Activated CD4-positive, alpha-beta T cell treated with anti-CD3 and anti-CD28 coated beads, Interleukin-2, Interleukin-6, amounts not matched to agents 100 ng/mL and 50 ng/mL, durations not matched to agents 16 hours and 8 hours (primary cell): Measurements from ENCODE around the gene CPLANE2.
"Not testable (repeated sequence)": the region's sequence is repeated elsewhere in the genome, so short reads cannot be mapped to it uniquely, and the experiment has no call there.

Experiments
- DNase-seq: peaks from one replicate; pipeline ENCODE4 v3.0.0-alpha.2; 2020

Gene CPLANE2

DNA sequence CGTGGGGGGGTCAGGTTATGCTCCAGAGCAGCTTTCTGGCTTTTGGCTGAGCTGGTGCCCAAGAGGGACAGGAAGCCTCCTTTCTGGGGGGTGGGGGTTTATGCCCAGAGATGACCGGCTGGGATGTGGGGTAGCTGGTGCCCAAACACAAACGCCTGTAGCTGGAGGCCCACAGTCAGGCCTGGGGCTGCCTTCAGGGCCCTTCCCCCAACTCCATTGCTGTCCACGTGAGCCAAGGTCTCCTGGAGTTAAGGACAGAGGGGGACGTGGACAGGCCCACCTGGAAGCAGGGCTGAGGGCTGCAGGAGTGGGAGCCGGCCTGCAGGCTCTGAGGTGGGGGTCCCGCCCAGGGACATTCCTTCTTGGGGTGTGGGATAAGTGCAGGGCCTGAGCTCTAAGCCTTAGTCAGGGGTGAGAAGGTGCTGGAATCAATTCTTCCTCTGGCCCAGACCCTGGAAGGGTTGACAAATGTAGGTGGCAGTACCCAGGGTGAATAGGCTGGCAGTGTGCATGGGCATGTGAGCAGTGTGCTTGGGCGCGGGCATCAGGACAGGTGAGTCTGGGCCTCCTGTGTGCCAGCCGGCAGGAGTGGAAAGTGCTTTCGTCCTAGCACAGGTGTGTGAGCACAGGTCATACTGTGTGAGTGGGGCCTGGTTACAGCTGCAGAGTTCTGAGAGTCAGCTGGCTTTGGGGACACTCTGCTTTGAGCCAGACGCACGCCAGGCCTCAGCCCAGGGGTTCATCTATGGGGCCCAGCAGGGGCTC is 6.8 kb downstream of the CPLANE2 start:
- DNase-seq = no peak

DNA sequence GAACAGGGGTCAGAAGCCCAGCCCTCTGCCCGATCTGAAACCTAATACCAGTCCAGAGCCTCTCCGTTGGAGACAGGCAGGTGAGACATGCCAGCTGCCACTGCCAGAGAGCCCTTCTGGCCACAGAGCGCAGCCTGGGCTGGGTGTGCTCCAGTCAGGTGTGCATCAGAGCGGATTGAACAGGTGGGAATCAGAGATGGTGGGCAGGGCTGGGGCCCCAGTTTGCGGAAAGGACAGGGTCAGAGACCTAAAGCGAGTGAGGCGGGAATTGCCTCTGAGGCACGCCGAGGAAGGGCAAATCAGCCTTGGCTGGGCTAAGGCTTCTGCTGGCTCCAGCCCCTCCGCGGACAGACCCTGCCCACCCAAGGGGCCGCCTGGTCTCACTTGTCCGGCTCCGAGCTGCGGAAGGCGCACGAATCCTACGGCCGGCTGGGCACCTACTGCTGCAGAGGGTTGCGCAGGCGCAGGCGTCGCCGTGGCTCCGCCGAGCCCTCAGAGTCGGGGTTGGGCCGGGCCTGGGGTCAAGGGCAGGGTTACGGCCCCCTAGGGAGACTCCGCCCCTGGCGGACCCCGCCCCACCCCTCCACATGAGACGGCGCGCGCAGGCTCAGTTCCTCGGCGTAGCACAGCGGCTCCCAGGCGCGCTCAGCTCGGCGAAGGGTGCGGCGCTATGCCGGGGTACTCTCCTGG is 10.3 kb downstream of the CPLANE2 start:
- no peak for DNase-seq

DNA sequence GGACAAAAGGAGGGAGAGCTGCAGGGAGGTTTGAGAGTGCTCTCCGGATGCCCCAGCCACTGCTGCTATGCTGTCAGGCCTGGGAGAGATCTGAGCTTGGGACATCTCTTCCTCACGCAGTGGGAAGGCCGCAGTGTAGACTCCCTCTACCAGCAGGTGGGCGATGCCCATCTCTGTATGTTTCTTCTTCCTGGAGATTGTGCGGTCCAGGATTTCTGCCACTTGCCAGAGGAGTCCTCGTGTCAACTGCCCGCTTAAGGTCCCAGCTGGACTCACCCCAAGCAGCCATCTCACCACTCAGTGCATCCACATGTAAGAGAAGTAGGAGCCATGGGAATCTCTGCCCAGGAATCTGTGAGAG is 10.9 kb downstream of the CPLANE2 start:
- DNase-seq = no peak

DNA sequence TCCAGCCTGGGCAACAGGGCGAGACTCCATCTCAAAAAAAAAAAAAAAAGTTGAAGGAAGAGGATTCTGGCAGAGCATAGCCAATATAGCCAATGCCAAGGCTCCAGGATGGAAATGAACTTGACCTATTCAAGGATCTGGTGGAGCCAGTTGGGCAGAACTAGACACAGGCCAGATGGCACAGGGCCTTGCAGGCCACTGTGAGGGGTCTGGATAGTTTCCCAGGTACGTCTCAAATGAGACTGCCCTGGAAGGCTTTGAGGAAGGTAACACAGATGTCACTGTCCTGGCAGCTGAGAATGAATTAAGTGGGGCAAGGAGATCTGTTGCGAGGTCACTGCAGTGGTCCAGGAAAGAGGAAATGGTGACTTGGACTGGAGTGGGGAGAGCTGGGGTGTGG is 12.5 kb downstream of the CPLANE2 start:
- no peak for DNase-seq

DNA sequence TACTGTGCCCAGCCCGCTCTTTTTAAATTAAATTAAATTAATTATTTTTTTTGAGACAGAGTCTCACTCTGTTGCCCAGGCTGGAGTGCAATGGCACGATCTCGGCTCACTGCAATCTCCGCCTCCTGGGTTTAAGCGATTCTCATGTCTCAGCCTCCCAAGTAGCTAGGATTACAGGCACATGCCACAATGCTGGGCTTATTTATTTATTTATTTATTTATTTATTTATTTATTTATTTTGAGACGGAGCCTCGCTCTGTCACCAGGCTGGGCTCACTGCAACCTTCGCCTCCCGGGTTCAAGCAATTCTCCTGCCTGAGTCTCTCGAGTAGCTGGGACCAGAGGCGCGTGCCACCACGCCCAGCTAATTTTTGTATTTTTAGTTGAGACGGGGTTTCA is 14.3 kb downstream of the CPLANE2 start:
- not testable (repeated sequence) for DNase-seq

DNA sequence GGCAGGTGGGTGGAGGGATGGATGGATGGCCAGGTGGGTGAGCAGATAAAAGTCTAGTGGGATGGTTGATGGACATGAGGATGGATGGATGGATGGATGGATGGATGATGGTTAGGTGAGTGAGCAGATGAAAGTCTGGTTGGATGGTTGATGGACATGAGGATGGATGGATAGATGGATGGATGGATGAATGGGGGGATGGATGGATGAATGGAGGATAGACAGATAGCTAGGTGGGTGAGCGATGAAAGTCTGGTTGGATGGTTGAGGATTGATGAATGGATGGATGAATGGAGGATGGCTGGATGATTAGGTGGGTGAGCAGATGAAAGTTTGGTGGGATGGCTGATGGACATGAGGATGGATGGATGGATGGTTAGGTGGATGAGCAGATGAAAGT is 15.5 kb downstream of the CPLANE2 start:
- no peak for DNase-seq

DNA sequence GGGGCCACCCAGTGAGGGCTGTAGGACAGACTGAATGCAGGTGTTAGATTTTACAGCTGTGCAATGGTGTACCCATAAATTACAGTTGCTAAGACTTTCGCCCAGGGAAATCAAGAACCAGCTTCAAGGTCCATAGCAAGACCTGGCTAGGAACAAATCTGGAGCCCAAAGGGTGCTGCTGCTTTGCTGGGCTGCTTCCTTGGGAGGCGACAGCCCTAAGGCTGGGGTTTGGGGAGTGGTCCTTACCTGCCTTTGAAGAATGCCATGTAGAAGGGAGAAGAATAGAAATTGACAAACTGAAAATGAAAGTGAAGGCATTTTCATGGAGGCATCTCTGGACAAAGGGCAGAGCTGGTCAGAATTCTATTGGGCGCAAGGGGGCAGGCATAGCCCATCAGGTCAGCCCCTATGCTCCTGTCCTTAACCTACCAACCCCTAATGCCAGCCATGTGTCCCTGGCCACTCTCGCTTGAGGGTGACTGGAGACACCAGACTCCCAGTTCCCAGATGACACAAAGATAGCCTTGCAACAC is 16.9 kb downstream of the CPLANE2 start:
- no peak for DNase-seq

DNA sequence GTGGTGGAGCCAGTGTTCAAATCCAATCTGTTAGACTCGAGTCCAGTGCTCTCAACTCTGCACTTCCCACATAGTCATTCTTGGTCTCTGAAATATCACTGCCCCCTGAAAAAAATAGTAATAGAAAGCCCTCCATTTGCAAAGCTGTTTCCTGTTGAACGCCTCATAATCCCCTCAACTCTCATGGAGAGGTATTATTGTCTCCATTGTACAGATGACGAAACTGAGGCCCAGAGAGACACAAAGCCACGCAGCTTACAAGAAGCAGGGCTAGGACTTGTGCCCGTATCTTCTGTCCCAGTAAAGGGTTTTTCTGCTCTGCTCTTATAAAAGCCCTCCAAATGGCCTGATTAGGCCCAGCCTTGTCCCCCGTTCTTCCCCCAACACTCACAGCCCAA is 18.3 kb downstream of the CPLANE2 start:
- no peak for DNase-seq

DNA sequence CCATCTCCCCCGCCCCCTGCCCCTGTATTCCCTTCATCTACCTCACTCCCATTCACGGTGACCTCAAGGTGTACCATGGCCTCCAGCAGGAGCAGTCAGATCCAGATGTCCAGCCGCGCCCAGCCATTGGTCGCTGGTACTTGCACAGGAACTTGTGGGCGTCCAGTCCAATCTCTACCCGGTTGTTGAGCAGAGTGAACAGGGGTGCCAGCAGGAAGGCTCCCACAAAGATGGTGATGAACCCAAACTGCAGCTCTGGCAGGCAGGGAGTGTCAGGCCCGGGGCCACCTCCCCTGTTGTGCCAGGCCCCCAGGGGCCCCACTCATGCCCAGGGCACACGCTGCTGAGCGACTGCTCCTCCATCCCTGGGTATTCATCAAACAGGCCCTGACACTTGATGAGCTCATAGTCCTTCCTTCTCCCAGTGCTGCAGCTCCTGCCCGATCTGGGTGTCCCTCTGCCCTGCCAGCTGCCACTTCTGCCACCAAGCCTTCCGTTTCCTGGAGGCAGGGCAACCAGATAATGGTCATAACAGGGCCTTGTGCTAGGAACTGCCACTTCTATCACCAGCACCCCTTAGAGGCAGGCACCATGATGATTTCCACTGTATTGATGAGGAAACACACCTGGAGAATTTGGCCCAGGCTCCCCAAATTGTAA is 18.8 kb downstream of the CPLANE2 start:
- no peak for DNase-seq

DNA sequence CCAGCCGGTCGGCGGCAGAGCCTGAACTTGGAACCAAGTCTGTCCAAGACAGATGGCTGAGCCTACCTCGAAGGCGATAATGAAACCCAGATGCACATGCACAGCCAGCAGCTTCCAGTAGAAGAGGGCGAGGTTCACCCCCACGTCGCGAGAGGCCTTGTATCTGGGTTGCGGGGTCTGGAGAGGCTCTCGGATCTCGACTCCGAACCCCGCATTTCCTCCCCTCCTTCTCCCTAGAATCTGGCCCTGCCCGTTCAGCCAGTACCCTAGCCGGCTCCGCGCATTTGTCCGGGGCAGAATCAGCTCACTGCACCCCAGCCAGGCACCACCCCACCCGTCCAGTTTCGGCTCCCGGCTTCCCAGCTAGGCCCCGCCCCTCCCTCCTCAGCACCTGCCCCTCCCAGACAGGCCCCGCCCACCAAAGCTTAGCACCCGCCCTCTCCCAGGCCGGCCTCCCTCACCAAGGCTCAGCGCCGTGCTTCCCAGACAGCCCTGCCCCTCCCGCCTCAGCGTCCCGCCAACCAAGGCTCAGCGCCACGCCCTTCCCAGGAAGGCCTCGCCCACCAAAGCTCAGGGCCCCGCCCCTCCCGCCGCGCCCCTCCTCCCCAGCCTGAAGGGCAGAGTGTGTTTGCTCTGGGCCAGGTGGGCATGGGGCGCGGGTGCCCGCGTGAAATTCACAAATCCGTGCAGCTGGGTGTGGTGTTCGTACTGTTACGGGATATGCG is 19.8 kb downstream of the CPLANE2 start:
- DNase-seq = peak; percentile 96

DNA sequence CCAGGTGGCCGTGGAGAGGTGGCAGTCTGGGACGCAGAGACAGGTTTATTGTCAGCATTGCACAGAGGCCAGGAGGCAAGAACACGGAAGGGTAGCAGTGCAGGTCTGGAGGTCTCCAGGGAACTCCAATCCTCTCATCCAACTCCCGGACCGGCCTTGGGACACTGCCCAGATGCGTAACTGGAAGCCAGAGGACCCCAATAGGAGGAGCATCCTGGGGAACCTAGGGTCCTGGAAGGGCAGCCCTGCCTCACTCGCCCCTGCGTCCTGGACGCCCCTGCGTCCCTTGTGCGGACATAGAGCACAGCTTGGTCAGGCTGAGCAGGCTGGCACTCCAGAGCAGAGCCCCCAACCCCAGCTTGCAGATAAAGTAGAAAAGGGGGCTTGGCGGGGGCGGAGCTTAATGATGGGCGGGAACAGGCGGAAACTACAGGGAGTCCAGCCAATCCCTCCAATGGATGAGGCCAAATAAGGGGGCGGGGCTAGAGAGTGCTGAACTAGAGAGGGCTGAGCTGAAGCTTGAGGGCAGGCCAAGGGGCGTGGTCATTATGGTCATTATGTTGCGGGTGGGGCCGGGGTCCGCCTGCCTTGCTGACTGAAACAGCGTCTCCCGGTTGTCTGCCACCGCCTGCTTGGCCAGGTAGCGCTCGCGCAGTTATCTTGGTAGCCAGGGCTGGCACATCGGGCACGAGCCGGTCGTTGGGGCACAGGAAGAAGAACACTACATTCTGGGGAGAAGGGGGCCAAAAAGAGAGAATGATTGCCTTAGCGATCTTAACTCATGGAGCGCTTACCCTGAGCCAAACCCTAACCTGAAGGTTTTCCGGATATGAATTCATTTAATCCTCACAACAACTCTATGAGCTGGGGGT is 20.9 kb downstream of the CPLANE2 start:
- peak; percentile 72 for DNase-seq

DNA sequence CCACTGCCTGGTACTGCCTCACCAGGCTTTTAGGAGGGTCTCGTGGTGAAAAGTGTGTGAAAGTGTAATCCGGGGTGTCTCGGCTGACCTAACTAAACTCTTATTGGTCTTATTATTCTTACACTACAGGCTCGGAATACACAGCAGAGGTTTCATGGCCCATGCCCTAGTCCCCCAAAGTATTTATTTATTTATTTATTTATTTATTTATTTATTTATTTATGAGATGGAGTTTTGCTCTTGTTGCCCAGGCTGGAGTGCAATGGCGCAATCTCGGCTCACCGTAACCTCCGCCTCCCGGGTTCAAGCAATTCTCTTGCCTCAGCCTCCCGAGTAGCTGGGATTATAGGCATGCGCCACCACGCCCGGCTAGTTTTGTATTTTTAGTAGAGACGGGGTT is 21.7 kb downstream of the CPLANE2 start:
- DNase-seq = not testable (repeated sequence)

DNA sequence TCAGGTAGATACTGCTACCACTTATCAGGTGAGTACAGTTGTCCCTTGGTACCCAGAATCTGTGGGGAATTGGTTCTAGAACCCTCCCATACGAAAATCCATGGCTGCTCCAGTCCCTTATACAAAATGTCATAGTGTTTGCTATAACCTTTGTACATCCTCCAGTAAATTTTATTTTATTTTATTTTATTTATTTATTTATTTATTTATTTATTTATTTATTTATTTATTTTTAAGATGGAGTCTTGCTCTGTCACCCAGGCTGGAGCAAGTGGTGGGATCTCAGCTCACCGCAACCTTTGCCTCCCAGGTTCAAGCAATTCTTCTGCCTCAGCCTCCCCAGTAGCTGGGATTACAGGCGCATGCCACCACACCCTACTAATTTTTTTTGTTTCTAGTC is 23.4 kb downstream of the CPLANE2 start:
- not testable (repeated sequence) for DNase-seq

DNA sequence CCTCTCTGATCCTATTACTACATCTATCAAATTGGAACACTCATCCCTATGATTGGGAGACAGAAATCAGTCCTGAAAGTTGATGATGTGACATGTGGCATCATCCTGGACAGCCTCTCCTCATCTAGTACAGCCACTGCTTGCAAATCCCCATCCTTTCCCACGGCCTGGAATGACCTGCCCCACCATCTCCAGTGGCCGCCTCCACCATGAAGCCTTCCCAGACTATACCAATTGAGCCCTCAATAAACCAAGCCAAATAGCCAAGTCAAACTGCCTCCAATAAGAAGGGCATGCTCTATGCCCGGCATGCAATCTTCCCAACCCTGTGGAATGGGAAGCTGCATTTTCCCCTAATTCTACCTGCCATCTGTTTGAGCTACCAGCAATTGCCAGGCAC is 24.0 kb downstream of the CPLANE2 start:
- no peak for DNase-seq

DNA sequence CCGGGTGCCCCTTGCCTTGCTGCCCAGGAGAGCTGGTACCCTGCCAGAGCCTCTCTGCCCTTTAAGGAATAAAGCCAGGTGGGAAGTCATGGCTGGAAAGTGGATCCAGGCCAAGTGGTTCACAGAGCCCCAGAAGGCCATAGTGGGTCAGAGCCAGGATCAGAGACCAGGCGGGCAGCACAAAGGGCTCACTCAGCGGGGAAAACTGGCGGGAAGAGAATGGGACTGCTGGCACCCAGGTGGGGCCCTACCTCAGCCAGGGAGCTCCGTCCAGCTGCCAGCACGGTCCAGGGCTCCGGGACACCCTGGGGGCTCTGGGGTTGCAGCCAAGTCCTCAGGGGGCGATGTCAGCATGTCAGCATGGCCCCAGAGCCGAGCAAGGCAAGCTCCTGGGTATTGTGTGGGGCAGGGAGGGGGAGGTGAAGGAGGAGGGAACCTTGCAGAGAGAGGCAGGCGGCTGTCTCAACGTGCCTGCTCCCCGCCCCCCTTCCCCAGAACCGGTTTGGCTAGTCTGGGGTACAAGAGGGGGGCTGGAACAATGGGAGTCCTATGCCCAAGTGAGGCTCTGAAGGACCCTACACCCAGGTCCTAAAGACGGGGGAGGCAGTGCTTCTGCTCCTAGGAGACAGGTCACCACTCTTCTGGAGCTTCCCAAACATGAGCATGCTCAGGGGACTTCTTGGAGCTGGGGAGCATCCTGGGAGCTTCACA is 24.6 kb downstream of the CPLANE2 start, which contains the start of gene ARHGEF19:
Gene ARHGEF19 (minus strand): TSS at position 402 of the 711 bp plus-strand sequence. CDS start 3,598 bp downstream, outside the sequence.
- no peak for DNase-seq

DNA sequence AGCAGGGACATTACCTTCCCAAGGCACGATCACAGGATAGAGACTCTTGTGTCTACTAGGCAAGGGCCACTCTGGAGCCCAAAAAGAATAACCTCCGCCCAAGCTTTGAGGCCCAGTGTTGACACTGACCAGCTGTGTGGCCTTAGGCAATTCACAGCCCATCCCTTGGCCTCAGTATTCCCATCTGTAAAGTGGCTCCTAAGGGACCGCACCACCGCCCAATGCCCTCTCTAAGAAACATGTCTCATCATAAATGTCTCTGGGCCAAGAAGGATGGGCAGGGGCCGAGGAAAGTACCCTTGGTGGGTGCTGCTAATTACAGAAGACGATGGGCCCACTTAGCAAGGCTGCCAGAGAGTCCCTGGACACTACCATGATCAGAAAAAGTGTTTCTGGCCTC is 25.2 kb downstream of the CPLANE2 start:
- no peak for DNase-seq

DNA sequence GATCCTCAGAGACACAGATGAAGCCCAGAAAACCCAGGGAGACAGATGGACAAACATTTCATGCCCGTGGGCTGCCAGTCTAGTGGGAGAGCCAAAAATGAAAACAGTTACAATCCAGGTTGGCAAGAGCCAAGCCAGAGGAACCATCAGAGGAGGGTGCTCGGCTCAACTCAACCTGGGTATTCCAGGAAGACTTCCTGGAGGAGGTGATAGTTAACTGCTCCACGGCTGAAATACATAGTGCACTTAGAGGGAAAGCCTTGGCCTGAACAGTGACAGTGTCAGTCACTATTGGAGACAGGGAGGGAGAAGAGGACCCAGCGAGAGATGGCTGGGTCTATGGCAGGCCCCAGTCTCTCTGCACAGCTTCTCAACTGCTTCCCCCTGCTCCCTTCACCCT is 26.4 kb downstream of the CPLANE2 start:
- no peak for DNase-seq

DNA sequence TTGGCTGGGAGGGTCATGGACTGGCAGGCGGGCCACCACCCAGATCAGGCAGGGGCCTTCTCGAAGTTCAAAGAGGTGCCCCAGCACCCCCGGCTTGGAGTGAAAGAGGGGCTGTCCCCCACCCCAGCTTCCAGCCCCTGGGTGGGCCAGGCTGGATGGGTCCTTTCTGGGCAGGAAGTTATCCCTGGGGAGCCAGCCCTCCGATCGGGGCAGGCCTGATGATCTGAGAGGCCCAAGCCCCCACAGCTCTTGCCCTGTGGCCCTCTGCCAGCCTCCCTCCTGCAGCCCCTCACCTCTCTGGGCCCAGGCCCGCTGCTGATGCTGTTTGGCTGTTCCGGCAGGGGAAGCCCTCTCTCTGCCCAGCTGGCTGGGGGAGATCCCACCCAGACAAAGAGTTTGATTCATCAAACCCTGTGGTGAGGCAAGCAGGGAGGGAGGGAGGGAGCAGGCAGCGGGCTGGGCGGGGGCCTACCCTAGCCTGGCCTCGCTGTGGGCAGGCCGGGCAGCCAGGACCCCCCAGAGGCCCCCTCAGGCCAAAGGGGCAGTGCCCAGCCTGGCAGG is 27.1 kb downstream of the CPLANE2 start:
- no peak for DNase-seq

DNA sequence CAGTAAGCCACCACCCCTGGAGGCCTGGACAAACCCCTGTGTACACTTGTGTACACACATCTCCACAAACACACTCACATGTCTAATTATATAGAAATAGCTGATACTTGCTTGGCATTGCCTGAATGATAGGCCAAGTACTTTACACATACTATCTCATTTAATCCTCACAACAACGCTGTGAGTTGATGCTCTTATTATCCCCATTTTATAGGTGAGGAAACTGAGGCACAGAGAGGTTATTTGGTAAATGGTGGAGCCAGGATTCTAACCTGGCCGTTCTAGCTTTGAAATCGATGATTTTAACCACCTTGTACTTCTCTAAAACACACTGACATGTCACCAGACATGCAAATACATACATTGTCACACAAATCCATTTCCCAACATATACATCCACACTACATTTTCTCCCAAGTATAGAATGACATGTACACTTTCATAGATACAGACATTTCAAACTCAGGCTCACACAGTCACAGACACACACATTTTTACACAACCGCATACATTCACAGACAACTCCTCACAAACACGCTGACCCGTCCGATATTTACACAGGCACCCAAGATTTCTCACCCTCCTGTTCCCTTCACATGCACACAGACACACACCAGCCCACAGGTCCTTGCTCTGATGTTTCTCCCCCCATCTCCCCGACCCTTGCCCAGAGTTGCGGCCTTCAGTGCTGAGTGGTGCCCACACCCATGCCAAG is 27.7 kb downstream of the CPLANE2 start:
- DNase-seq = no peak

DNA sequence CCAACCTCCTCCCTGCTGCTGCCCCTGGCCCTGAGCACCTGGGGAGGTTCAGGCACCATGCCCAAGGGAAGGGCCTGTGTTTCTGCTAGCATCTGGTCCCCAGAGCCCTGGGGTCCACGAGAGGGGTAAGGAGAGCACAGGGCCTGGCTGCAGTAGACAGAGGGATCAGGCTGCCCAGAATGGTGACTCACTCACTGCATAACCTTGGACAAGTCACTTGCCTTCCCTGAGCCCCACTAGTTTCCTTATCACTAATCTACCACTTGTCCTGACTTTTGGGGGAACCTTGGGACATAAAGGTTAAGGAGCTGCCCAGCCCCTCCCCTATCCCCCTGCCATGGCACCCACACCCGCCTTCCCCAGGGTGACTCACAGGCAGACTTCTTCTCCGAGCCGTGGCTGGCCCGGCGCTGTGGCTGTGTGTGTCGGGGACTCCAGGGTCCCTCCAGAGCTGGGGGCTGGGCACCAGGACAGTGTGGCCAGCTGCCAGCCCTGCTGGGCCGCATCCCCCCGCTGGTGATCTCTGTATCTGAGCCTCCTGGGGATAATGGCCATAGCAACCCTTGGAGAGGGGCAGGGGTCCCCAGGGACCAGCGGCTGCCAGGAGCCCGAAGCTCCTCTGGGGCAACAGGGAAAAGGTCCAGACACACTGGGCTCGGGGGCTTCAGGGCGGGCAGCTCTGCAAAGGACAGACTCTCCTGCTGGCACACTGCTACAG is 28.6 kb downstream of the CPLANE2 start:
- DNase-seq = no peak
